ENCODE data around the gene CASP3. TPM values are rescaled to one million over a fixed set of nuclear protein-coding genes. Genes with fewer than 3 reads are reported as not detected.

CASP3 gene
- total RNA-seq, 3 donors from 2014 or later (not counting 1 experiment from before 2014, with no cell fraction given): 20.9 to 35.1 (median 30.2) TPM

DNA sequence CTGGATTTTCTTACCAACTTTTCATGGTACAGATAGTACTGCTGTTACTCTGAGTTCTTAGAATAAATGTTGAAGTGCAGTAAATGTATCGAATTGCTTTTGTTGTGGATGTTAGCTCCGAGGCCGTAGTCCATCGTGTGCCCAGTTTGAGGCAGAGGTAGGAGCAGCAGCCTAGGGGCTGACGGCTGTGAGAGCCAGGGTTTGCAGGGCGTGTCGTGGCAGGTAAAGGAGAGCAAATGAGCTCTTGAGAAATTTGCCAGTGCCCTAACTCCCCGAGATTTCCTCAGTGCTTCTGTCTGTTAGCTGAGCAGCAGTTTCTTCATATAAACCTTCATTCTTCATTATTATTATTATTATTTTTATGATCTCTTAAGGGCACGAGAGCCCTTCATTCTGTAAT is 21.9 kb upstream of the CASP3 start:
- no peak overlapping the region for H3K4me3 ChIP-seq (ENCODE audit: low read length)
- Mint-ChIP-seq H3K4me1 (peaks cover 33% of the 10 kb centered on the region in 2 donors), H3K9me3 (no peaks in the 10 kb centered on the region), H3K4me3 (peak overlapping the region; percentile 31), H3K27me3 (ENCODE audit: low read depth in 2 of 2) (no peaks in the 10 kb centered on the region), H3K27ac (peak overlapping the region in 1 of 2 donors; percentile 97), H3K36me3 (no peaks in the 10 kb centered on the region)
- H3K27me3 ChIP-seq (ENCODE audit: control insufficient read depth, insufficient read depth, low read length): no peaks in the 10 kb centered on the region
- peaks cover 28% of the 10 kb centered on the region for H3K4me1 ChIP-seq (ENCODE audit: control insufficient read depth, insufficient read depth, low read length)
- no peak overlapping the region for H3K27ac ChIP-seq (ENCODE audit: low read length)
- no peaks in the 10 kb centered on the region for H3K9me3 ChIP-seq (ENCODE audit: control insufficient read depth, insufficient read depth, low read length)
- peaks cover 25% of the 10 kb centered on the region for H3K36me3 ChIP-seq (ENCODE audit: control insufficient read depth, insufficient read depth, low read length)
- no peak for ATAC-seq
- no peak for DNase-seq
- no peak for TF ChIP-seq CTCF (IDR thresholded peaks at IDR 0.05)
- WGBS (ENCODE audit: insufficient coverage): 99% methylated on average over 8 of the region's 9 CpGs
- intact Hi-C loops (cut with micrococcal nuclease): no loop called here

DNA sequence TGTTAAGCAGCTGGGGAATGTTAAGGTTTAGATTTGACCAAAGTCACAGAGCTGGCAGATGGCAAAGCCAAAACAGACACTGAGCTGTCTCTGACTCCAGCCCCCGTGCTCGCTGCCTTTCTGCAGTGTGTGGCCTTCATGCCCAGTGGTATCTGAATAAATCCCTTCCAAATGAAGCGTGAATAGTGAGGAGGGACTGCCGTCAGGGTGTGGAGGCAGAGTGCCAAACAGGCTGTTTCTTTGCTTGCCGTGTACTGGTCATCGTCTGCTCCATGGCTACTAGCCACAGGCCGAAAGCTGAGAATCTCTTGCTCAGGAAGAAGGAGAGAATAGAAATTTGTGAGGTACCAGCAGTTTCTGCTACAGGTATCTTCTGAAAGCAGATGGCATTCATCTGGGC is 20.0 kb upstream of the CASP3 start:
- H3K36me3 ChIP-seq (ENCODE audit: control insufficient read depth, insufficient read depth, low read length): peaks cover 19% of the 10 kb centered on the region
- Mint-ChIP-seq H3K27me3 (ENCODE audit: low read depth in 2 of 2) (no peaks in the 10 kb centered on the region), H3K27ac (peak overlapping the region; percentile 93 to 97), H3K4me1 (peaks cover 33 to 38% of the 10 kb centered on the region in 2 donors), H3K4me3 (peak overlapping the region; percentile 59), H3K9me3 (no peaks in the 10 kb centered on the region), H3K36me3 (no peaks in the 10 kb centered on the region)
- peaks cover 28% of the 10 kb centered on the region for H3K4me1 ChIP-seq (ENCODE audit: control insufficient read depth, insufficient read depth, low read length)
- H3K27me3 ChIP-seq (ENCODE audit: control insufficient read depth, insufficient read depth, low read length): no peaks in the 10 kb centered on the region
- no peak for DNase-seq
- 88% methylated on average over 7 of the region's 7 CpGs for WGBS (ENCODE audit: insufficient coverage)
- no peak for ATAC-seq
- H3K27ac ChIP-seq (ENCODE audit: low read length): peak overlapping the region; percentile 87
- H3K9me3 ChIP-seq (ENCODE audit: control insufficient read depth, insufficient read depth, low read length): no peaks in the 10 kb centered on the region
- H3K4me3 ChIP-seq (ENCODE audit: low read length): no peak overlapping the region
- intact Hi-C loops (cut with micrococcal nuclease): no loop called here
- no peak for TF ChIP-seq CTCF (IDR thresholded peaks at IDR 0.05)

GRCh38 chr4:184668511-184669114 is 19.4 kb upstream of the CASP3 start:
- intact Hi-C loops (cut with micrococcal nuclease): no loop called here
- H3K27ac ChIP-seq (ENCODE audit: low read length): peak overlapping the region; percentile 87
- H3K4me3 Mint-ChIP-seq: peak overlapping the region; percentile 83

More at GRCh38 chr4:184668511-184669114, 19.4 kb upstream of the CASP3 start:
- H3K36me3 ChIP-seq (ENCODE audit: control insufficient read depth, insufficient read depth, low read length): peaks cover 14% of the 10 kb centered on the region
- Mint-ChIP-seq H3K4me1 (peaks cover 33 to 38% of the 10 kb centered on the region in 2 donors), H3K27ac (peak overlapping the region; percentile 93 to 97), H3K9me3 (no peaks in the 10 kb centered on the region), H3K36me3 (no peaks in the 10 kb centered on the region), H3K27me3 (ENCODE audit: low read depth in 2 of 2) (no peaks in the 10 kb centered on the region)
- WGBS (ENCODE audit: insufficient coverage): 61% methylated on average over 9 of the region's 9 CpGs
- H3K9me3 ChIP-seq (ENCODE audit: control insufficient read depth, insufficient read depth, low read length): no peaks in the 10 kb centered on the region
- H3K4me3 ChIP-seq (ENCODE audit: low read length): no peak overlapping the region
- ATAC-seq (peak; percentile 88 to 91 (median 90)), DNase-seq (peak in 1 of 2 donors; percentile 54)
- no peak for TF ChIP-seq CTCF (IDR thresholded peaks at IDR 0.05)
- peaks cover 28% of the 10 kb centered on the region for H3K4me1 ChIP-seq (ENCODE audit: control insufficient read depth, insufficient read depth, low read length)
- no peaks in the 10 kb centered on the region for H3K27me3 ChIP-seq (ENCODE audit: control insufficient read depth, insufficient read depth, low read length)

Measured in natural killer cell (primary cell).